OCI-LY1 (cell line): ENCODE measurements around the gene BRD1.

Experiments used
- EZH2 ChIP-seq: fragments of 200-600 bp; sonication (generic), shearing (Covaris generic); IDR thresholded peaks from 2 replicates; pipeline ENCODE4 v1.8.0; 2017; ENCODE audit warnings: borderline replicate concordance, mixed run types, mild to moderate bottlenecking, antibody characterized with exemption, low read length, moderate library complexity, mixed read lengths
- TF ChIP-seq, protein P1 (sequence below): fragments of 200-600 bp; sonication (generic), shearing (Covaris generic); IDR thresholded peaks from 2 replicates; pipeline ENCODE4 v1.5.1; 2017; ENCODE audit warnings: mild to moderate bottlenecking, antibody characterized with exemption, low read length, moderate library complexity, mixed read lengths

DNA sequence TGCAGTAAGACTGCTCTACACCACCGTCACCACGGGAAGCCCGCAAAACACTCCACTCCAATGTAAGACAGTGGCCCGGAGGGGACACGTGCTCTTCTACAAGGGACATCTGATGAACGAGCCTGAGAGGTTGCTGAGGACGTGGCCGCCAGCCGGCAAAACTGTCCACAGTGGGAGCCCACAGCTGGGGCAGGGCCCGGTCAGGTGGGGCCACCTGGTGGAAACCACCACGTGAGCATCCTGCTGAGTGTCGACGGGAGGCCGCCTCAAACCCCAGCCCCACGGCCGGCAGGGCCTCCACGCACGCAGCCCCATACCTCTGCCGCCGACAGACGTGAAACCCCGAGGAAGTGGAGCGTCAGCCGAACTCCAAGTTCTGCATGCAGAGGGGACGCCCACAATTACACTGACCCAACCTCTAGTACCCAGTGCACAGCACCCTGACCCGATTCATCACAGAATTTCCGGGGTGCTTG is 42.6 kb downstream of the BRD1 start:
- TF ChIP-seq, protein P1, sequence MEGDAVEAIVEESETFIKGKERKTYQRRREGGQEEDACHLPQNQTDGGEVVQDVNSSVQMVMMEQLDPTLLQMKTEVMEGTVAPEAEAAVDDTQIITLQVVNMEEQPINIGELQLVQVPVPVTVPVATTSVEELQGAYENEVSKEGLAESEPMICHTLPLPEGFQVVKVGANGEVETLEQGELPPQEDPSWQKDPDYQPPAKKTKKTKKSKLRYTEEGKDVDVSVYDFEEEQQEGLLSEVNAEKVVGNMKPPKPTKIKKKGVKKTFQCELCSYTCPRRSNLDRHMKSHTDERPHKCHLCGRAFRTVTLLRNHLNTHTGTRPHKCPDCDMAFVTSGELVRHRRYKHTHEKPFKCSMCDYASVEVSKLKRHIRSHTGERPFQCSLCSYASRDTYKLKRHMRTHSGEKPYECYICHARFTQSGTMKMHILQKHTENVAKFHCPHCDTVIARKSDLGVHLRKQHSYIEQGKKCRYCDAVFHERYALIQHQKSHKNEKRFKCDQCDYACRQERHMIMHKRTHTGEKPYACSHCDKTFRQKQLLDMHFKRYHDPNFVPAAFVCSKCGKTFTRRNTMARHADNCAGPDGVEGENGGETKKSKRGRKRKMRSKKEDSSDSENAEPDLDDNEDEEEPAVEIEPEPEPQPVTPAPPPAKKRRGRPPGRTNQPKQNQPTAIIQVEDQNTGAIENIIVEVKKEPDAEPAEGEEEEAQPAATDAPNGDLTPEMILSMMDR = no peak
- no peak for TF ChIP-seq EZH2
